ENCODE results near the gene USP37.

USP37 gene

DNA sequence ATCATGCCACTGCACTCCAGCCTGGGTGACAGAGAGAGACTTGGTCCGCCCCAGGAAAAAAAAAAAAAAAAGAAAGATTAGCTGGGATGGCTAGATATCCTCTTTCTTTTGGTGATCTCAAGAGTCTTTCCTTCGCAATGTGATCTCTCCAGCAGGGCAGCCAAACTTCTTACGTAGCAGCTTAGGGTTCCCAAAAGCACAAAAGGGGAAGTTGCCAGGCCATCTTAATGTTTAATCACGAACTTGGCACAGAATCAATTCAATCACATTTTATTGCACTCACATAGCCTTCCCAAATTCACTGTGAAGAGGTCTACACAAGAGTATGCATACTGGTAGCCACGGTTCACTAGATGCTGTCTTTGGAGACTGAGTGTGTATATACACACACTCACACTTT lies 96.2 kb downstream of the USP37 start:
- DNase-seq, result no peak

DNA sequence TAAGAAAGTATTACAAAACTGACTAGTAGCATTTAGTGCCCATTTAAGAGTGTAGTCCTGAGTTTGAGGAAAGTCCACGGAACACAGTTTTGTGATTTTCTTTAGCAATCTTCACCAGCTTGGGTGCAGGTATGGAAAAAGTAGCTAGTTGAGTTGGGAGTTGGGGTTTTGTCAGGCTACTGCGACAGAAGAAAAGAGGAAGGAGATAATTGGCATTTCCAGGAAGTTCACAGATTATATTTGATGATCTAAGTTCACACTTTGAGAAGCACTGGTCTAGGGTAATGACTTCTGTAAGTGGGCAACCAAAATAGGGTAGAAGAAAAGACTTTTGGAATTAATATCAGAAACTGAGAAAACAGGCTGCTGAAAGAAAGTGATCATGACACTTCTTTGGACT lies 97.1 kb downstream of the USP37 start:
- DNase-seq, result no peak

- no peak for DNase-seq
Observed at GRCh38 chr2:218470448-218470847, 97.7 kb downstream of the USP37 start.

DNA sequence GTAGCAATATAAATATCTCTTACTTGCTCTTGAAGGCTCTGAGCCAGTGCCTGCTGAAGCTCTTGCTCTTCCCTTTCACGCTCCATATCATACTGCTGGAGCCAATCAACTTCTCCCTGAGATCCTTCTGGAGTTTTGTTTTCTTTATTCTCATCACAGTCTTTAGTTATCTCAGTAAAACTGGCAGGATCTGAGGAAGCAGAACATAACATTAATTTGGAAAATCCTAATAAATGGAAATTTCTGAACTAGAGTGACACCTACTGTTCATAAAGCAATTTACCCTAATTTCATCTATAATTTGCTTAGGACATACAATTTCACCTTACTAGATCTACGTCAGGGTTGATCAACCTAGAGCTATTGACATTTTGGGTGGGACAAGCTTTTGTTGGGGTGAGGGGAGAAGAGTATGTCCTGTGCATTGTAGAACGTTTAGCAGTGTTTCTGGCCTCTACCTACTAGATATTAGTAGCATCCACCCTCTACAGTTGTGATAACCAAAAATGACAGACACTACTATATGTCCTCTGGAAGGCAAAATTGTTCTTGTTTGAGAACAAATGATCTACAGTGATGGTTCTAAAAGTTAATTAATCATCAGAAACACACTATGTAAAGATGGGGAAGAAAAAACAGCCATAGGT lies 102.0 kb downstream of the USP37 start:
- no peak for DNase-seq

- no peak for DNase-seq
Observed at GRCh38 chr2:218458598-218458997, 109.6 kb downstream of the USP37 start.

DNA sequence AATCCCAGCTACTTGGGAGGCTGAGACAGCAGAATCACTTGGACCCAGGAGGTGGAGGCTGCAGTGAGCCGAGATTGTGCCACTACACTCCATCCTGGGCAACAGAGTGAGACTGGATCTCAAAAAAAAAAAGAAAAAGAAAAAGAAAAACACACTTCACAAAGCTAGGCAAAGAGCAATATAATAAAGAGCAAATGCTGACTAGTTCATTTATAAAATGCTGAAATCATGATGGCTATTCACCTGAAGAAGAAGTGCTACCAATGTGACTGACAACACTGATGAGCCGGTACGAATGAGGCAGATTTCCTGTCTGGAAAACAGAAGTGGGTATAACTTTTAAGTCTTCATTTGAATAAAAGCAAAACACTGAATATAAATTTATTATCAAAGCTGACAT lies 111.3 kb downstream of the USP37 start:
- no peak for DNase-seq

DNA sequence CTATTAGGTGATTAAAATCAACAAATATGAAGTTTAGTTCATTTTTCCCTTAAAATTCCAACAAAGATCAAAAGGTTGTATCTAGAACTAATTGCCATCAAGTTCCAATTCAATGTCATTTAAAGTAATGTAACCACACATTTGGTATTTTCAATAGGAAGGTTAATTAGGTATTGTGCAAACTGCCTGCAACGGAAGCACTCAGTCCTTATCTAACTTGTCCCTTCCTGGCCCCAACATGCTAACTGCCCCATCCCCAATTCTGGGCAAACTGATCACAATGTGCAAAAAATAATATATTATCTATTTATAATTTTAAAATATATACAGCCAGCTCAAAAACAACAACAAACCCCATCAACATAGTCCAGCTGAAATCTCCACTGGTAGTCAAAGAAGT lies 116.1 kb downstream of the USP37 start:
- DNase-seq, result no peak

- DNase-seq, result no peak
Observed at GRCh38 chr2:218448934-218449333, 119.2 kb downstream of the USP37 start.

GRCh38 chr2:218447072-218447471 lies 121.1 kb downstream of the USP37 start:
- no peak for DNase-seq

- no peak for DNase-seq
Observed at GRCh38 chr2:218446547-218446946, 121.6 kb downstream of the USP37 start.

DNA sequence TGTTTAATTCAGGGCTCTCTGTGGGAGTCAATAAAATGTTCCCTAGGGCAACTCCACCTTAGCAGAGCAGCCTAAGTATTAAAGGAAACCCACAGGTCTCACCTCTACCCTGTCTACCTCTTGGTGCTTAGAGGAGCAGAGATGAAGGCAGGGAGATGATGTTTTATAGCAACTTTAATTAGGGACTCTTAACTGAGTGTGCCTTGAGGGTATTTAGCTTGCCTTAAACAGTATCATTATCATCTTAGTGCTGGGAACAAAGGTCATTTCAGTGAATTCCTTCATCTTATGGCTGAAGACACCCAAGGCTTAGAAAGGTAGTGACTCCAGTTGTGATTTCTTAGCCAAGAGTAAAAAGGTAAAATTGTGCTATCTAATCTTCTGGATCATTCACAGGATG lies 122.5 kb downstream of the USP37 start:
- no peak for DNase-seq

DNA sequence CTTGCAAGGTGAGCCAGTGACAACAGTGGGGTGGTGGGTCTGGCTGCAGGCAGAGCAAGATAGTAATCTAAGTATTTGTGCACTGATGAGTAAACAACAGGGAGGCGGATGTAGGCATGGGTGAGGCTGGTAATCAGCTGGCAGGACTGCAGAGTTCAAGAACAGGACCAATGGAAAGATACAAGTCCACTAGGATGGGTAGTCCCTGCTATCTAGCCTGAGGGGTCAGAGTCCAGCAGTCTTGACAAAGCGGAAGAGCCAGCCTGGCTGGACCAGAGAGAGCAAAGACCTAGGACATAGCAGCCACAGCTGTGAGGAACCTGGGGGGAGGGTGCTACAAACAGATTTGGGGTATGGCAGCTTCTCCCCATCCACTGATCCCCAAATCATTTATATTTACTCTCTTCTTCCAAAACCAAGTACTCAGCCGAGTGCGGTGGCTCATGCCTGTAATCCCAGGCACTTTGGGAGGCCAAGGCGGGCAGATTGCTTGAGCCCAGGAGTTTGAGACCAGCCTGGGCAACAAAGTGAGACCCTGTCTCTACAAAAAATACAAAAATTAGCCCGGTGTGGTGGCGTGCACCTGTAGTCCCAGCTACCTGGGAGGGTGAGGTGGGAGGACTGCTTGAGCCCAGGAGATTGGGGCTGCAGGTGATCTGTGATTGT lies 123.3 kb downstream of the USP37 start:
- DNase-seq, result no peak

- DNase-seq, result no peak
Observed at GRCh38 chr2:218438596-218438995, 129.6 kb downstream of the USP37 start.

- DNase-seq, result no peak
Observed at GRCh38 chr2:218437969-218438368, 130.2 kb downstream of the USP37 start.

- no peak for DNase-seq
Observed at GRCh38 chr2:218436992-218437391, 131.2 kb downstream of the USP37 start.

GRCh38 chr2:218435003-218435982 lies 132.9 kb downstream of the USP37 start:
- DNase-seq, result no peak

DNA sequence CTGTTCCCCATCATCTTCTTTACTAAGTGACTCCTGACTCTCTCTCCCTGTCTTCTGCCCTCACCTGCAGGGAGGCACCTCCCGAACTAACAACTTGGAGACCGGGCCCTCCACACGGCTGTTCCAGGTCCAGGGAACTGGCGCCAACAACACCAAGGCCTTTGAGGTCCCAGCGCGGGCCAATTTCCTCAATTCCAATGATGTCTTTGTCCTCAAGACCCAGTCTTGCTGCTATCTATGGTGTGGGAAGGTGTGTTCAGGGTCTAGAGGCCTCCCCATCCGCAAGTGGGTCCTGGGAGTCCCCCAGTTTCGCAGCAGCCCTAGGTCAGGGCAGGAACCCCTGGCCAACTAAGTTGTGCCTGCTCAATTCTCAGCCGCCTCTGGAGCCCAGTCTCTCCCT lies 133.7 kb downstream of the USP37 start:
- DNase-seq, result no peak

- no peak for DNase-seq
Observed at GRCh38 chr2:218432676-218433365, 135.3 kb downstream of the USP37 start.

DNA sequence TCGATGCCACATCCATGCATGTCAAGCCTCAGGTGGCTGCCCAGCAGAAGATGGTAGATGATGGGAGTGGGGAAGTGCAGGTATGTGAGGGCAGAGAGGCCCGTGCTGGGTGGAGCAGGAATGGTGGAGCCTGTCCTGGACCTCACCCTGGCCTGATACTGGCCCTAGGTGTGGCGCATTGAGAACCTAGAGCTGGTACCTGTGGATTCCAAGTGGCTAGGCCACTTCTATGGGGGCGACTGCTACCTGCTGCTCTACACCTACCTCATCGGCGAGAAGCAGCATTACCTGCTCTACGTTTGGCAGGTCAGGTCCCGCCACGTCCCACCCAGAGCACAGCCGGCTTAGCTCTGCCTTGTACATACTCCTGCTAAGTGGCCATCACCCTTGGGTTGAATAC lies 136.3 kb downstream of the USP37 start:
- no peak for DNase-seq

GRCh38 chr2:218430721-218431120 lies 137.4 kb downstream of the USP37 start:
- DNase-seq, result no peak

- DNase-seq, result no peak
Observed at GRCh38 chr2:218429911-218430692, 138.0 kb downstream of the USP37 start.

DNA sequence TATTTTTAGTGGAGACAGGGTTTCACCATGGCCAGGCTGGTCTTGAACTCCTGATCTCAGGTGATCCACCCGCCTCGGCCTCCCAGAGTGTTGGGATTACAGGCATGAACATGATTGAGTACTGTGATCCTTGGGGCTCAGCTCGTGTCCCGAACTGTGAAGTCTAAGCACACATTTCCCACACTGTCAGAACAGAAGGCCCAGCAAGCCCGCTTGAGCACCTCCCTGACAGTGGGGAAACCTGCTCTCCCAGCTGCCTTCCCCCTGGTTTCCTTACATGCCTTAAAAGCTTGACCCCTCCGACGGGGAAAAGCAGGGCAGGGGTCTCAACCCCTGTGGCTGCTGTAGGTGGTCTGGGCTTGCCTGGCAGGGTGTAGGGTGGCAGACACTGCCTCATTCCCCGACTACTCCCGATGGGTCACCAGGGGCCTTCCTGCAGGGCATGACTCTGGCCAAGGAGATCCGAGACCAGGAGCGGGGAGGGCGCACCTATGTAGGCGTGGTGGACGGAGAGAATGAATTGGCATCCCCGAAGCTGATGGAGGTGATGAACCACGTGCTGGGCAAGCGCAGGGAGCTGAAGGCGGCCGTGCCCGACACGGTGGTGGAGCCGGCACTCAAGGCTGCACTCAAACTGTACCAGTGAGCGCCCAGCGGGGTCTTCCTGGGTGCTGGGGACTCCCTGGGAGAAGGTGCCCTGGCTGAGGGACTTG lies 139.1 kb downstream of the USP37 start:
- no peak for DNase-seq

Measured in GOT3 (cell line).